LNCAP (cell line): Measurements from ENCODE around the gene LAMB1.

Experiments
- CTCF ChIP-seq: fragments of 450-650 bp; IDR thresholded peaks from 2 replicates; pipeline ENCODE4 v1.5.1; 2017; ENCODE audit warnings: mild to moderate bottlenecking

LAMB1 gene

GRCh38 chr7:108044345-108044744 is 41.4 kb upstream of the LAMB1 start:
- no peak for TF ChIP-seq CTCF

- TF ChIP-seq CTCF: no peak
These were observed 36.0 kb upstream of the LAMB1 start for GRCh38 chr7:108038986-108039385.

DNA sequence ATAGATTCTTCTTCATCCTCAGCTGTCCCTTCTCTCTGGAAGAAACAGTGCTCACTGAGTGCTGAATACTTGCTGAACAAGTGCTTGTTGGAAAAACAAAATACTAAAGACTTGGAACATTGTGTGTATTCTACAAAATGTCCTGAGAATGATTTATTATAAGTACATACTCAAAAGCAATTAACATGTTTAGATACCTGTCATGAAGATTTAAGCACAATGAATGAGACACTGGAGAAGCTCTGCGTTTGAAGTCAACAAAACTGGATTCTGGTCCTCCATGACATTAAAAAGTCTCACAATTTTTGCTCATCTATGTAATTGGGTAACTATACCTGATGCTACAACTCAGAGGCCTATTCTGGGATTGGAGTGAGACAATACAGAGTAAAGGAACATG is 34.8 kb upstream of the LAMB1 start:
- no peak for TF ChIP-seq CTCF

- TF ChIP-seq CTCF: no peak
These were observed 34.2 kb upstream of the LAMB1 start for GRCh38 chr7:108037140-108037539.

DNA sequence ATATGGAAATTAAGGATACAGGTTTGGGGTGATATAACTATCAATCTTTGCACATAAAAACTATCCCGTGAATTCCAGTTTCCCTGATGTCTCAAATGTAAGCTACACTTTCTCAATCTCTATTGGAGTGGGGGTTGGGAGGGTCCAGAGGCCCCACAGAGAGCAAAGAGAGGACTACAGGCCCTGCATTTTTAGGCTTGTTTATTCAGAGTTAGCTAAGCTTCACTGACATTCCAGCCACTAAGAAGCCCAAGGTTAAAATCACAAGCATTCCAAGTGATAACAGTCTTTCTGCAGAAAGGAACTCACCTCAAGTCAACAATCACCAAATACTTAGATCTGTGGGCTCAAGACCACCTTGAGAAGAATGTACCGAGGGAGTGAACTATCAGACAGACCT is 31.6 kb upstream of the LAMB1 start:
- TF ChIP-seq CTCF: no peak

DNA sequence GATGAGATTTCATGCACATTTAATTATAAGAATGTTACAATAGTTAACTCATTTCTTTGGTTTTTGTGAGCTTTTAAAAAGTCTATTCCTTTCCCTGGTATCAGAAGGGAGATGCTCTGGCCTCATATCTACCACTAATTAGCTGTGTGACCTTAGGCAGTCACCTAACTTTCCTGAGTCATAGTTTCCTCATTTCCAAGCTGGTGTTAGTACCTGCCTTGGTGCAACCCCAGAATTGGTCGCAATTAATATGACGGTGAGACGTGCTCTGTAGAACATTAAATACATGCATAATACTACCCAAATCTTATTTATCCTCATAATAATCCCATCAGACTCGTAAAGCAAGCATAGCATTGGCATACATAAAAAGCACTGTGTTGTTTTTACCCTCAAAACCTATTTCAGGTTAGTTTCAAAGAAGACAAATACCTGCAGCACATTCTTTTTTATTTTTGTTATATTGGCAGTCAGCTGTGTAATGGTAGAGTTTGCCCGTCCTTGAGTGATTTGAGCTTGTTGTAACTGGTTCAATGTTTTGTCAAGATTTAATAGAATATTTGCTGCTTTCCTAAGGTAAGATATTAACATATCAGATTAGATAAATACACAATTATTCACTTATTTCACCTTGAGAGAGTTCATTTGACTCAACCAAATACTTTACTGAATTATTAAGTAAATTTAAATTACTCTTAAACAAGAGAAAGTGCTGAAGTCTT is 31.0 kb upstream of the LAMB1 start:
- TF ChIP-seq CTCF: no peak

DNA sequence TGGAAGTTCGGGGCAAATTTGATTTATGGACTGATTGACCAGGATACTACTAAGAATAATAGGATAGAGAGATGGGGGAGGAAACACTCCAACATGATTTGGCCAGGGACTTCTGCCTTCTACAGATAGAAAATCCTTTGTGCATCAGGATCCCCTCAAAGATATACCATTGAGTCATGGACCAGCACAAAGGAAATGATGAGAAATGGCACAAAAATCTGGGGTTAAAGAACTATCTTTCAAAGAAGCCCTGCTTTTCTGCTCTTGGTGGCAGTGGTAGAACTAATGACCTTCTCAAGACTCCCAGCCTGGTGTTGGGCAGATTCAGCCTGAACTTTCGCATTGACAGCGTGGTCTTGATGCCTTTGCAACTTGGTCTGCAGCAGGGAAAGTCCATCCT is 27.6 kb upstream of the LAMB1 start:
- TF ChIP-seq CTCF: no peak

- TF ChIP-seq CTCF: no peak
These were observed 26.1 kb upstream of the LAMB1 start for GRCh38 chr7:108029034-108029433.
